Measurements from ENCODE around the gene IDI2.

DNA sequence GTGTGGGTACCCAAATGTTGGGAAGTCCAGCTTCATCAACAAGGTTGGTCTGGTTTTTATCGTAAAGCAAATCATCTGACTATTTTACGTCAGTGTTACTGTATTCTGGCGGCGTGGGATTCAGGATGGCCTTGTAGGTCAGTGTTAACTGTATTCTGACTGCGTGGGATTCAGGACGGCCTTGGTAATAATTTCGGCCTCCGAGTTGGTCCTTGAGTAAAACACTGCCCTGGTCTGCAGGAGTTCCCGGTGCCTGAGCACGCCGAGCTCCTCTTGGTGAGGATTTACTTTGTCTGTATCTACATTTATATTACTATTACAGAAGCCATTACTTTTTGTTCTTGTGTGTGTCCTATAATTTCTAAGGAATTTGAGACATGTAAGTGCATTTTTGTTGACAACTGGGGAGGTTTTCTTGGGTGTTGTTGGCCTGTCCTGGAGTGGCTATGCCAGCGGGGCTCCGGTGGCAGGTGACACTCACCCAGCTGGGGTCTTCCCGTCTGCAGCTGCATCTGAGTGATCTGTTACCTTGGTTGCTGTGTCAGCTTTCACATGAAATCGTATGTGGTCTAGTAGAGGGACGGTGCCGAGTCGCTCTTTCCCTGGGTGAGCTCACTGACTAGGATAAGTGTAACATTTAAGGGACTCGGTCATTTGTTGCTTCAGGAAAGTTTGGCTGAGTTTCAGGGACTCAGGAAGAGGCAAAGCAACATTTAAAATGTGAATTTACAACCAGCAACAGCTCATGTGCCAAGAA, 28.2 kb downstream of the IDI2 start:
- TF ChIP-seq, protein P1, sequence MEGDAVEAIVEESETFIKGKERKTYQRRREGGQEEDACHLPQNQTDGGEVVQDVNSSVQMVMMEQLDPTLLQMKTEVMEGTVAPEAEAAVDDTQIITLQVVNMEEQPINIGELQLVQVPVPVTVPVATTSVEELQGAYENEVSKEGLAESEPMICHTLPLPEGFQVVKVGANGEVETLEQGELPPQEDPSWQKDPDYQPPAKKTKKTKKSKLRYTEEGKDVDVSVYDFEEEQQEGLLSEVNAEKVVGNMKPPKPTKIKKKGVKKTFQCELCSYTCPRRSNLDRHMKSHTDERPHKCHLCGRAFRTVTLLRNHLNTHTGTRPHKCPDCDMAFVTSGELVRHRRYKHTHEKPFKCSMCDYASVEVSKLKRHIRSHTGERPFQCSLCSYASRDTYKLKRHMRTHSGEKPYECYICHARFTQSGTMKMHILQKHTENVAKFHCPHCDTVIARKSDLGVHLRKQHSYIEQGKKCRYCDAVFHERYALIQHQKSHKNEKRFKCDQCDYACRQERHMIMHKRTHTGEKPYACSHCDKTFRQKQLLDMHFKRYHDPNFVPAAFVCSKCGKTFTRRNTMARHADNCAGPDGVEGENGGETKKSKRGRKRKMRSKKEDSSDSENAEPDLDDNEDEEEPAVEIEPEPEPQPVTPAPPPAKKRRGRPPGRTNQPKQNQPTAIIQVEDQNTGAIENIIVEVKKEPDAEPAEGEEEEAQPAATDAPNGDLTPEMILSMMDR (IDR thresholded peaks at IDR 0.05 in 2 of 3, conservative IDR thresholded peaks at IDR 0.05 in 1 of 3; ENCODE audit: borderline replicate concordance in 1 of 3, insufficient read depth in 1 of 3, low read depth in 2 of 3, low read length in 2 of 3), result no peak
- TF ChIP-seq RAD21 (IDR thresholded peaks at IDR 0.05; ENCODE audit: low read depth) (no peak), EZH2 (IDR thresholded peaks at IDR 0.05) (no peak), CBX3 (IDR thresholded peaks at IDR 0.05; ENCODE audit: low read depth) (no peak), POLR2A (IDR thresholded peaks at IDR 0.05; ENCODE audit: borderline replicate concordance, extremely low read depth, insufficient read depth, insufficient read length) (no peak), EZH2phosphoT487 (IDR thresholded peaks at IDR 0.05; ENCODE audit: borderline replicate concordance) (no peak), POLR2AphosphoS5 (IDR thresholded peaks at IDR 0.05; ENCODE audit: low read depth, low read length) (no peak), YY1 (IDR thresholded peaks at IDR 0.05; ENCODE audit: extremely low read depth, insufficient replicate concordance, low read depth, low read length) (no peak), ZNF274 (IDR thresholded peaks at IDR 0.05; ENCODE audit: low read depth, low read length) (no peak), JUND (IDR thresholded peaks at IDR 0.05) (no peak)
- TF ChIP-seq, protein P2, sequence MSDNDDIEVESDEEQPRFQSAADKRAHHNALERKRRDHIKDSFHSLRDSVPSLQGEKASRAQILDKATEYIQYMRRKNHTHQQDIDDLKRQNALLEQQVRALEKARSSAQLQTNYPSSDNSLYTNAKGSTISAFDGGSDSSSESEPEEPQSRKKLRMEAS (IDR thresholded peaks at IDR 0.05), result no peak
- TF ChIP-seq, protein P3, sequence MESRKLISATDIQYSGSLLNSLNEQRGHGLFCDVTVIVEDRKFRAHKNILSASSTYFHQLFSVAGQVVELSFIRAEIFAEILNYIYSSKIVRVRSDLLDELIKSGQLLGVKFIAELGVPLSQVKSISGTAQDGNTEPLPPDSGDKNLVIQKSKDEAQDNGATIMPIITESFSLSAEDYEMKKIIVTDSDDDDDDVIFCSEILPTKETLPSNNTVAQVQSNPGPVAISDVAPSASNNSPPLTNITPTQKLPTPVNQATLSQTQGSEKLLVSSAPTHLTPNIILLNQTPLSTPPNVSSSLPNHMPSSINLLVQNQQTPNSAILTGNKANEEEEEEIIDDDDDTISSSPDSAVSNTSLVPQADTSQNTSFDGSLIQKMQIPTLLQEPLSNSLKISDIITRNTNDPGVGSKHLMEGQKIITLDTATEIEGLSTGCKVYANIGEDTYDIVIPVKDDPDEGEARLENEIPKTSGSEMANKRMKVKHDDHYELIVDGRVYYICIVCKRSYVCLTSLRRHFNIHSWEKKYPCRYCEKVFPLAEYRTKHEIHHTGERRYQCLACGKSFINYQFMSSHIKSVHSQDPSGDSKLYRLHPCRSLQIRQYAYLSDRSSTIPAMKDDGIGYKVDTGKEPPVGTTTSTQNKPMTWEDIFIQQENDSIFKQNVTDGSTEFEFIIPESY (IDR thresholded peaks at IDR 0.05; ENCODE audit: extremely low read depth, insufficient replicate concordance, low read length), result no peak
- TF ChIP-seq, protein P4, sequence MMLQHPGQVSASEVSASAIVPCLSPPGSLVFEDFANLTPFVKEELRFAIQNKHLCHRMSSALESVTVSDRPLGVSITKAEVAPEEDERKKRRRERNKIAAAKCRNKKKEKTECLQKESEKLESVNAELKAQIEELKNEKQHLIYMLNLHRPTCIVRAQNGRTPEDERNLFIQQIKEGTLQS (IDR thresholded peaks at IDR 0.05), result no peak
